CD14-positive monocyte (primary cell): ENCODE data around the gene SLC27A2. TPM values are rescaled to one million over a fixed set of nuclear protein-coding genes. Genes with fewer than 3 reads are reported as not detected.

ENCODE experiments used
- DNase-seq, 3 donors: peaks; one replicate each; pipeline ENCODE4 v3.0.0-alpha.2; 2011 to 2022
- H2AFZ ChIP-seq: 2 replicates; pipeline ENCODE4 v1.6.0; 2012; ENCODE audit warnings: mild to moderate bottlenecking, low read depth, low read length, inconsistent platforms; ENCODE audit not compliant: insufficient read depth, poor library complexity, severe bottlenecking
- H3K27ac ChIP-seq, 2 donors: 1 replicate in 1 of 2; 2 replicates in 1 of 2; pipeline ENCODE4 v1.5.1; 2012 to 2013; ENCODE audit warnings: low read length in 2 of 2, control low read depth in 1 of 2, inconsistent platforms in 1 of 2, low read depth in 1 of 2, mild to moderate bottlenecking in 1 of 2
- H3K27me3 ChIP-seq, 2 donors: one replicate each; pipeline versions ENCODE4 v1.6.0 to v1.6.1; 2011 to 2013; ENCODE audit warnings: low read length in 2 of 2; ENCODE audit not compliant: control insufficient read depth in 2 of 2, insufficient read depth in 2 of 2
- H3K36me3 ChIP-seq, 2 donors: replicated peaks in 1 of 2; 1 replicate in 1 of 2; 2 replicates in 1 of 2; pipeline versions ENCODE4 v1.5.1 to v1.6.1; 2012 to 2013; ENCODE audit warnings: low read length in 2 of 2, control low read depth in 1 of 2, inconsistent platforms in 1 of 2, mild to moderate bottlenecking in 1 of 2; ENCODE audit not compliant: insufficient read depth in 2 of 2, control insufficient read depth in 1 of 2
- H3K4me1 ChIP-seq, 2 donors: 1 replicate in 1 of 2; 2 replicates in 1 of 2; pipeline versions ENCODE4 v1.5.1 to v1.6.1; 2012 to 2013; ENCODE audit warnings: low read length in 2 of 2, control low read depth in 1 of 2, inconsistent platforms in 1 of 2, mild to moderate bottlenecking in 1 of 2, moderate library complexity in 1 of 2; ENCODE audit not compliant: insufficient read depth in 2 of 2, control insufficient read depth in 1 of 2
- H3K4me2 ChIP-seq: replicated peaks from 2 replicates; pipeline ENCODE3; 2012; ENCODE audit warnings: low read length, moderate library complexity, mild to moderate bottlenecking; ENCODE audit not compliant: poor library complexity, severe bottlenecking; ENCODE audit errors: extremely low read depth
- H3K4me3 ChIP-seq, 3 experiments: fragments of 200-600 bp in 1 of 3; sonication (generic) in 1 of 3; replicated peaks in 1 of 3; 1 replicate in 2 of 3; 2 replicates in 1 of 3; pipeline ENCODE4 v1.5.1; 2011 to 2013; ENCODE audit warnings: low read length in 3 of 3, mild to moderate bottlenecking in 3 of 3, control low read depth in 2 of 3, low read depth in 2 of 3, inconsistent platforms in 1 of 3, moderate library complexity in 1 of 3
- H3K79me2 ChIP-seq: 2 replicates; pipeline ENCODE4 v1.6.0; 2012; ENCODE audit warnings: mild to moderate bottlenecking, control low read depth, inconsistent platforms, low read length, moderate library complexity; ENCODE audit not compliant: insufficient read depth
- H3K9ac ChIP-seq: 2 replicates; pipeline ENCODE4 v1.6.0; 2017; ENCODE audit warnings: low read length, mild to moderate bottlenecking; ENCODE audit not compliant: insufficient read depth, poor library complexity, severe bottlenecking
- H3K9me3 ChIP-seq, 2 donors: replicated peaks in 1 of 2; 1 replicate in 1 of 2; 2 replicates in 1 of 2; pipeline versions ENCODE4 v1.5.1 to v1.6.1; 2012 to 2013; ENCODE audit warnings: low read length in 2 of 2, control low read depth in 1 of 2; ENCODE audit not compliant: control insufficient read depth in 1 of 2, insufficient read depth in 1 of 2
- H4K20me1 ChIP-seq: 2 replicates; pipeline ENCODE4 v1.6.0; 2012; ENCODE audit warnings: mild to moderate bottlenecking, low read length, control low read depth, moderate library complexity; ENCODE audit not compliant: insufficient read depth
- H3K27ac Mint-ChIP-seq, 7 donors: one replicate each; pipeline ENCODE4 v1.8.0; 2020; ENCODE audit warnings: mild to moderate bottlenecking in 7 of 7, mixed read lengths in 7 of 7, moderate library complexity in 6 of 7, inconsistent platforms in 2 of 7
- H3K27me3 Mint-ChIP-seq, 3 donors: one replicate each; pipeline ENCODE4 v1.8.0; 2021 to 2022; ENCODE audit warnings: low read depth in 3 of 3, mild to moderate bottlenecking in 3 of 3, mixed read lengths in 3 of 3, moderate library complexity in 3 of 3, inconsistent platforms in 1 of 3
- H3K36me3 Mint-ChIP-seq, 2 donors: one replicate each; pipeline ENCODE4 v1.8.0; 2020; ENCODE audit warnings: mixed read lengths in 2 of 2, inconsistent platforms in 1 of 2, mild to moderate bottlenecking in 1 of 2
- H3K4me1 Mint-ChIP-seq: one replicate; pipeline ENCODE4 v1.8.0; 2020; ENCODE audit warnings: mild to moderate bottlenecking, mixed read lengths
- H3K4me3 Mint-ChIP-seq, 2 donors: one replicate each; pipeline ENCODE4 v1.8.0; 2020; ENCODE audit warnings: mild to moderate bottlenecking in 2 of 2, mixed read lengths in 2 of 2, moderate library complexity in 1 of 2
- H3K9me3 Mint-ChIP-seq, 7 donors: one replicate each; pipeline ENCODE4 v1.8.0; 2020 to 2022; ENCODE audit warnings: mixed read lengths in 7 of 7, mild to moderate bottlenecking in 6 of 7, moderate library complexity in 6 of 7, inconsistent platforms in 2 of 7
- CTCF ChIP-seq: fragments of 200-600 bp; IDR thresholded peaks from one replicate; pipeline ENCODE4 v1.8.0; 2022; ENCODE audit warnings: antibody characterized with exemption, mild to moderate bottlenecking
- WGBS: methylation state at CpG from one replicate; pipeline ENCODE4 v1.1.5; 2013; ENCODE audit warnings: missing lambda C conversion rate; ENCODE audit not compliant: insufficient coverage; 5-methylcytosine and 5-hydroxymethylcytosine counted together
- intact Hi-C, 2 donors: fragments of 100-400 bp; cut with micrococcal nuclease; formaldehyde crosslinking; loops; one replicate each; pipeline versions ENCODE4 v1.15.0 to v1.15.1; 2023
- polyA plus RNA-seq, 3 donors: library from polyadenylated mRNA; depleted of rRNA in 1 of 3; unstranded in 2 of 3; stranded (reverse) in 1 of 3; fragments of 300-500 nt in 2 of 3; fragments of >200 nt in 1 of 3; fragmentation: Illumina TruSeq in 2 of 3; gene quantifications; 1 replicate in 2 of 3; 2 replicates in 1 of 3; pipeline ENCODE4 v1.2.3, GENCODE V29; 2012 to 2021

The SLC27A2 gene
- polyA plus RNA-seq, 3 donors: 0.13 TPM; not detected in 2

GRCh38 chr15:50206020-50206419 lies 24.0 kb downstream of the SLC27A2 start:
- Mint-ChIP-seq H3K27ac (no peak overlapping the region), H3K27me3 (peaks cover 0 to 2% (median 0%) of the 10 kb centered on the region in 3 donors), H3K4me3 (no peak overlapping the region), H3K36me3 (peaks cover 0 to 4% of the 10 kb centered on the region in 2 donors), H3K9me3 (peaks cover 2 to 11% (median 7%) of the 10 kb centered on the region in 7 donors), H3K4me1 (no peaks in the 10 kb centered on the region)
- WGBS: no CpG with 5 or more reads among the region's 5 CpGs
- H3K4me2 ChIP-seq: no peak overlapping the region
- H3K79me2 ChIP-seq: no peaks in the 10 kb centered on the region
- H3K36me3 ChIP-seq: no peaks in the 10 kb centered on the region
- H3K27me3 ChIP-seq: no peaks in the 10 kb centered on the region
- intact Hi-C loops: no loop called here
- no peak overlapping the region for H2AFZ ChIP-seq
- peaks cover 0 to 8% of the 10 kb centered on the region in 2 donors for H3K9me3 ChIP-seq
- no peak overlapping the region for H3K4me3 ChIP-seq
- no peak for TF ChIP-seq CTCF
- no peak overlapping the region for H3K9ac ChIP-seq
- no peaks in the 10 kb centered on the region for H3K4me1 ChIP-seq
- H3K27ac ChIP-seq: no peak overlapping the region
- DNase-seq: no peak
- H4K20me1 ChIP-seq: no peaks in the 10 kb centered on the region

DNA sequence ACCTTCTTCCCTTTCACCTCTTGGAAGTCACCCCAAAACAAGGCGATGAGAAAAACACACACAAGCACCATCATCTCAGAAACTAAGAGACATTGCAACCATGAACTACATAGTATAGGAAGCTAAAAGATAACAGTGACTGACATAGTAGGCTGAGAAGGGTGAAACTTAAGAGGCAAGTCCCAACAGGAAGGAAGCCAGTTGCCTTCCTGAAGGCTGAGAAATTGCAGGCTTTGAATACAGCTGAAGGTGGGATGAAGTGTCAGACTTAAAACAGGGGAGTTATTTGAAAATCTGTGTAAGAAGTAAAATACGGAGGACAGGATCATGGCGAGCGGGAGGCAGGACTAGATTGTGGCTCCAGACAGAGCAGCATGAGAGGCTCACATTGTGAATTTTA lies 27.8 kb downstream of the SLC27A2 start:
- Histone ChIP-seq H3K9me3 (peaks cover 0 to 14% of the 10 kb centered on the region in 2 donors), H4K20me1 (no peaks in the 10 kb centered on the region), H3K4me1 (no peaks in the 10 kb centered on the region), H3K36me3 (no peaks in the 10 kb centered on the region), H3K27me3 (no peaks in the 10 kb centered on the region), H3K4me3 (no peak overlapping the region), H3K9ac (no peak overlapping the region), H3K4me2 (no peak overlapping the region), H2AFZ (no peak overlapping the region), H3K27ac (no peak overlapping the region), H3K79me2 (no peaks in the 10 kb centered on the region)
- no peak for TF ChIP-seq CTCF
- H3K36me3 Mint-ChIP-seq: peaks cover 0 to 4% of the 10 kb centered on the region in 2 donors
- H3K9me3 Mint-ChIP-seq: peaks cover 10 to 33% (median 22%) of the 10 kb centered on the region in 7 donors
- 100% methylated on average over 3 of the region's 4 CpGs for WGBS
- peaks cover 0 to 2% (median 0%) of the 10 kb centered on the region in 3 donors for H3K27me3 Mint-ChIP-seq
- H3K4me1 Mint-ChIP-seq: no peaks in the 10 kb centered on the region
- no peak for DNase-seq
- peak overlapping the region in 1 of 7 donors; percentile 52 for H3K27ac Mint-ChIP-seq
- intact Hi-C loops: no loop called here
- H3K4me3 Mint-ChIP-seq: no peak overlapping the region
